ENCODE results near the gene SPOP. TPM values are rescaled to one million over a fixed set of nuclear protein-coding genes. Genes with fewer than 3 reads are reported as not detected.

SPOP gene
- total RNA-seq, 1 donor from 2014 or later: 60.3 TPM

GRCh38 chr17:49634485-49634860, 43.4 kb downstream of the SPOP start:
- TF ChIP-seq, protein P1, sequence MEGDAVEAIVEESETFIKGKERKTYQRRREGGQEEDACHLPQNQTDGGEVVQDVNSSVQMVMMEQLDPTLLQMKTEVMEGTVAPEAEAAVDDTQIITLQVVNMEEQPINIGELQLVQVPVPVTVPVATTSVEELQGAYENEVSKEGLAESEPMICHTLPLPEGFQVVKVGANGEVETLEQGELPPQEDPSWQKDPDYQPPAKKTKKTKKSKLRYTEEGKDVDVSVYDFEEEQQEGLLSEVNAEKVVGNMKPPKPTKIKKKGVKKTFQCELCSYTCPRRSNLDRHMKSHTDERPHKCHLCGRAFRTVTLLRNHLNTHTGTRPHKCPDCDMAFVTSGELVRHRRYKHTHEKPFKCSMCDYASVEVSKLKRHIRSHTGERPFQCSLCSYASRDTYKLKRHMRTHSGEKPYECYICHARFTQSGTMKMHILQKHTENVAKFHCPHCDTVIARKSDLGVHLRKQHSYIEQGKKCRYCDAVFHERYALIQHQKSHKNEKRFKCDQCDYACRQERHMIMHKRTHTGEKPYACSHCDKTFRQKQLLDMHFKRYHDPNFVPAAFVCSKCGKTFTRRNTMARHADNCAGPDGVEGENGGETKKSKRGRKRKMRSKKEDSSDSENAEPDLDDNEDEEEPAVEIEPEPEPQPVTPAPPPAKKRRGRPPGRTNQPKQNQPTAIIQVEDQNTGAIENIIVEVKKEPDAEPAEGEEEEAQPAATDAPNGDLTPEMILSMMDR (conservative IDR thresholded peaks at IDR 0.05): no peak

DNA sequence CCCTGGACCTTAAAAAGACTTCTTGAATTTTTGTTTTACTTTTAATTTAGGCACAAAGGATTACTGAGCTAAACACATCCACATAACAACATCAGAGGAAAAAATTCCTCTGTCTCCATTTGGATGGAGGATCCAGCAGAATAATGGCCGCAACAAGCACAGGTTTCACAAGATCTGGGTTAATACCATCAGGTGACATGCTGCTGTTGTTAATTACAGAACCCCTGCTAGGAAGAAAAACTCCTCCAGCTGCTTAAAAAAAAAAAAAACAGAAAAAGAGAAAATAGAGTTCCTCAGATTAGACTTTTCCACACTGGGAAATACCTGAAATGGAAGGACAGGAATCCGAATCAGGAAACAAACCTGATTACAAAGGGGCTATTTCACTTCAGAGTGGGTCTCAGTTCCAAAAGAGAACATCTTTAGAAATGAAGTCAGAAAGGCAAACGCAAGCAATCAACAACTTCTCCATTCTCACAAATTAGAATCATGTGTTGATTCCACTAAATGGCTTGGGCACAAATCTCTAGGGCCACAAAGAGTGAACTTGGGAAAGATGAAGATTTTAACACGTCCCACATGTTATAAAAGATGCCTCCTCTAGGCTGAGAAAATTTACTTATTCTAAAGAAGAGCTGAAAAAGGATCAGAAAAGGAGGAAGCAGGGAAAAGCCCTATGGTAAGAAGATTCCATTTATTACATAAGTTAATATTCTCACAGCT, 44.0 kb downstream of the SPOP start:
- H3K27me3 Mint-ChIP-seq (ENCODE audit: low read depth): no peaks in the 10 kb centered on the region
- DNase-seq (ENCODE audit: low read depth, low spot score): no peak
- TF ChIP-seq, protein P1 (conservative IDR thresholded peaks at IDR 0.05): no peak
- peaks cover 9% of the 10 kb centered on the region for H3K36me3 Mint-ChIP-seq (ENCODE audit: low read depth)
- H3K27ac Mint-ChIP-seq (ENCODE audit: unreplicated experiment): no peak overlapping the region
- H3K9me3 Mint-ChIP-seq: no peaks in the 10 kb centered on the region
- H3K4me1 Mint-ChIP-seq: peaks cover 12% of the 10 kb centered on the region
- H3K4me3 Mint-ChIP-seq: no peak overlapping the region

More at GRCh38 chr17:49634485-49634860, 43.4 kb downstream of the SPOP start:
- peaks cover 12% of the 10 kb centered on the region for H3K4me1 Mint-ChIP-seq
- no peaks in the 10 kb centered on the region for H3K9me3 Mint-ChIP-seq
- H3K27me3 Mint-ChIP-seq (ENCODE audit: low read depth): no peaks in the 10 kb centered on the region
- DNase-seq (ENCODE audit: low read depth, low spot score): no peak
- H3K36me3 Mint-ChIP-seq (ENCODE audit: low read depth): peaks cover 10% of the 10 kb centered on the region
- no peak overlapping the region for H3K27ac Mint-ChIP-seq (ENCODE audit: unreplicated experiment)
- H3K4me3 Mint-ChIP-seq: no peak overlapping the region

GRCh38 chr17:49633250-49633649, 44.6 kb downstream of the SPOP start:
- TF ChIP-seq, protein P1 (conservative IDR thresholded peaks at IDR 0.05): no peak
- H3K27me3 Mint-ChIP-seq (ENCODE audit: low read depth): no peaks in the 10 kb centered on the region
- H3K9me3 Mint-ChIP-seq: no peaks in the 10 kb centered on the region
- DNase-seq (ENCODE audit: low read depth, low spot score): no peak
- peaks cover 3% of the 10 kb centered on the region for H3K36me3 Mint-ChIP-seq (ENCODE audit: low read depth)
- H3K4me3 Mint-ChIP-seq: no peak overlapping the region
- peaks cover 12% of the 10 kb centered on the region for H3K4me1 Mint-ChIP-seq
- no peak overlapping the region for H3K27ac Mint-ChIP-seq (ENCODE audit: unreplicated experiment)

DNA sequence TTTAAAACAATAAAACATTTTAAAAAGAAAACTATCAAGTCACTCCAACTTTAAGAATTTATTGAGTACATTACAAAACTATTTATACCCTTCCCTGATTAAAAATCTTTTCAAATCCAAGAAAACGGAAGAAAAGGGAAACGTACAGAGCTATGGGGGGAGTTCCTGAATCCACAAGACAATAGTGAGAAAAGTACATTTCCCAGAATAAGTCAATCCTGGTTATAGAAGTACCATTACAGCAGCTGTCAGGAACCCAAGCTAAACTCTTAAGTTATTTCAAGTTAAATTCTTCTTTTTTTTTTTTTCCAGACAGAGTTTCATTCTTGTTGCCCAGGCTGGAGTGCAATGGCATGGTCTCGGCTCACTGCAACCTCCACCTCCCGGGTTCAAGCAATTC, 45.7 kb downstream of the SPOP start:
- no peak overlapping the region for H3K27ac Mint-ChIP-seq (ENCODE audit: unreplicated experiment)
- no peaks in the 10 kb centered on the region for H3K27me3 Mint-ChIP-seq (ENCODE audit: low read depth)
- no peak for DNase-seq (ENCODE audit: low read depth, low spot score)
- TF ChIP-seq, protein P1 (conservative IDR thresholded peaks at IDR 0.05): no peak
- H3K36me3 Mint-ChIP-seq (ENCODE audit: low read depth): no peaks in the 10 kb centered on the region
- H3K4me1 Mint-ChIP-seq: peaks cover 12% of the 10 kb centered on the region
- H3K4me3 Mint-ChIP-seq: no peak overlapping the region
- no peaks in the 10 kb centered on the region for H3K9me3 Mint-ChIP-seq

DNA sequence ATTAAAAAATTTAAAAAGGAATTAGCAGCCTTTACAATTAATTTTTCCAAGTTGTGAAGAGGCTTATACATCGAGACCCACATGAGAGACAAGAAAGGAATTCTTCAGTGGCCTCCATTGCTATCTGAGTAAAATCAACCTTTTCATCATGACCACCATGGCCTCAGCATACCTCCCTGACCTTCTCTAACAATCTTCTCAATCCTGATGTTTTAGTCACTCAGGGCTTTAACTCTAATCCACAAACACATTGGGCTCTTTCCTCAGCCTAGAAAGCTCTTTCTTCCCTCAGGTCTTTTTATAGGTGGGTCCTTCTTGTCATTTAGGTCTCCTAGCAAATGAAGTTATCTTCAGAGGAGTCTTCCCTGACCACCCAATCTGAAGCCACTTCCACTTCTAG, 46.4 kb downstream of the SPOP start:
- Mint-ChIP-seq H3K27me3 (ENCODE audit: low read depth) (no peaks in the 10 kb centered on the region), H3K9me3 (no peaks in the 10 kb centered on the region), H3K4me1 (peaks cover 12% of the 10 kb centered on the region), H3K4me3 (no peak overlapping the region), H3K36me3 (ENCODE audit: low read depth) (no peaks in the 10 kb centered on the region), H3K27ac (ENCODE audit: unreplicated experiment) (no peak overlapping the region)
- no peak for DNase-seq (ENCODE audit: low read depth, low spot score)
- TF ChIP-seq, protein P1 (conservative IDR thresholded peaks at IDR 0.05): no peak
